ENCODE measurements around the gene NCBP3. TPM values are rescaled to one million over a fixed set of nuclear protein-coding genes. Genes with fewer than 3 reads are reported as not detected.

Gene NCBP3
- total and polyA plus RNA-seq, 2 donors (not counting 3 experiments of a cell fraction or from before 2014, with no cell fraction given): 18.2 to 51.1 TPM

DNA sequence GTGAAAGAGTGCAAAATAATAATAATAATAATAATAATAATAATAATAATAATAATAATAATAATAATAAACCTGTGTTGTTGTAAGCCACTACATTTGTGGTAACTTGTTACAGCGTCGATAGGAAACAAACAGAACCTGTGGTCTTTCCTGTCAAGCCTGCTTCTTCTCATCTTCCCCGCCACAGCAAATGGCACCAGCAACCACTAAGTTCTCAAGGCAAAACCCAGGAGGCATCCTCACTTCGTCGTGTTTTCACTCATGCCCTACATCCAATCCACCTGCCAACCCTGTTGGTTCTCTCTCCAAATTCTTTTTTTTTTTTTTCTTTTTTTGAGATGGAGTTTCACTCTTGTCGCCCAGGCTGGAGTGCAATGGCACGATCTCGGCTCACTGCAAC is 79.3 kb downstream of the NCBP3 start:
- peaks cover 2% of the 10 kb centered on the region for H3K4me1 ChIP-seq (ENCODE audit: control insufficient read depth, extremely low read depth, insufficient read depth, low read length)
- H3K36me3 ChIP-seq (ENCODE audit: control insufficient read depth in 2 of 2, extremely low read depth in 1 of 2, insufficient read depth in 2 of 2, low read length in 2 of 2): no peaks in the 10 kb centered on the region
- no peak for DNase-seq (ENCODE audit: low read depth, low spot score)
- no peaks in the 10 kb centered on the region for H4K20me1 ChIP-seq (replicated peaks; ENCODE audit: control insufficient read depth, extremely low read depth, insufficient read depth, low read length)
- no TSS peak for BruUV-seq (replicated peaks)
- TF ChIP-seq, protein P1, sequence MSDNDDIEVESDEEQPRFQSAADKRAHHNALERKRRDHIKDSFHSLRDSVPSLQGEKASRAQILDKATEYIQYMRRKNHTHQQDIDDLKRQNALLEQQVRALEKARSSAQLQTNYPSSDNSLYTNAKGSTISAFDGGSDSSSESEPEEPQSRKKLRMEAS (IDR thresholded peaks at IDR 0.05; ENCODE audit: insufficient read depth, insufficient read length): no peak
- TF ChIP-seq JUN (IDR thresholded peaks at IDR 0.05; ENCODE audit: borderline replicate concordance, insufficient read depth, insufficient read length, low read depth): no peak
- TF ChIP-seq FOS (IDR thresholded peaks at IDR 0.05; ENCODE audit: borderline replicate concordance, insufficient read depth, low read length): no peak
- no peak for TF ChIP-seq POLR2A (IDR thresholded peaks at IDR 0.05; ENCODE audit: low read depth, low read length)
- TF ChIP-seq, protein P2, sequence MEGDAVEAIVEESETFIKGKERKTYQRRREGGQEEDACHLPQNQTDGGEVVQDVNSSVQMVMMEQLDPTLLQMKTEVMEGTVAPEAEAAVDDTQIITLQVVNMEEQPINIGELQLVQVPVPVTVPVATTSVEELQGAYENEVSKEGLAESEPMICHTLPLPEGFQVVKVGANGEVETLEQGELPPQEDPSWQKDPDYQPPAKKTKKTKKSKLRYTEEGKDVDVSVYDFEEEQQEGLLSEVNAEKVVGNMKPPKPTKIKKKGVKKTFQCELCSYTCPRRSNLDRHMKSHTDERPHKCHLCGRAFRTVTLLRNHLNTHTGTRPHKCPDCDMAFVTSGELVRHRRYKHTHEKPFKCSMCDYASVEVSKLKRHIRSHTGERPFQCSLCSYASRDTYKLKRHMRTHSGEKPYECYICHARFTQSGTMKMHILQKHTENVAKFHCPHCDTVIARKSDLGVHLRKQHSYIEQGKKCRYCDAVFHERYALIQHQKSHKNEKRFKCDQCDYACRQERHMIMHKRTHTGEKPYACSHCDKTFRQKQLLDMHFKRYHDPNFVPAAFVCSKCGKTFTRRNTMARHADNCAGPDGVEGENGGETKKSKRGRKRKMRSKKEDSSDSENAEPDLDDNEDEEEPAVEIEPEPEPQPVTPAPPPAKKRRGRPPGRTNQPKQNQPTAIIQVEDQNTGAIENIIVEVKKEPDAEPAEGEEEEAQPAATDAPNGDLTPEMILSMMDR (IDR thresholded peaks at IDR 0.05; ENCODE audit: extremely low read depth in 1 of 2, insufficient read depth in 1 of 2, low read depth in 1 of 2, low read length in 2 of 2): no peak
- no peak for TF ChIP-seq EZH2 (IDR thresholded peaks at IDR 0.05; ENCODE audit: borderline replicate concordance, low read depth, low read length, severe bottlenecking)
- no peak for TF ChIP-seq MYC (IDR thresholded peaks at IDR 0.05; ENCODE audit: low read depth, low read length)
- TF ChIP-seq GATA2 (IDR thresholded peaks at IDR 0.05; ENCODE audit: insufficient read depth, insufficient read length, low read depth, low read length): no peak
- TF ChIP-seq POLR2AphosphoS5 (IDR thresholded peaks at IDR 0.05; ENCODE audit: insufficient read depth, low read depth, low read length): no peak
- dilution Hi-C loops (cut with MboI; ENCODE audit: extremely low pct_ligation_motif_present, low sequenced_read_pairs): no loop called here
- no peaks in the 10 kb centered on the region for H3K9me1 ChIP-seq (replicated peaks; ENCODE audit: control insufficient read depth, extremely low read depth, insufficient read depth, low read length)
- no peak overlapping the region for H3K4me2 ChIP-seq (ENCODE audit: insufficient read depth, low read length)
- FAIRE-seq: no peak
- intact Hi-C loops (cut with micrococcal nuclease): no loop called here
- no peak overlapping the region for H3K27ac ChIP-seq (ENCODE audit: insufficient read depth, low read depth, low read length)
- ChIA-PET POLR2A (no interaction called here), CTCF (interaction anchor here (1.4 kb wide), 1 partner anchor 29 kb away, joined by 4 read pairs; no protein-coding TSS in a partner anchor)
- no peaks in the 10 kb centered on the region for H3K79me2 ChIP-seq (ENCODE audit: control insufficient read depth, insufficient read depth, low read length)
- no peaks in the 10 kb centered on the region for H3K9me3 ChIP-seq (replicated peaks; ENCODE audit: control insufficient read depth, insufficient read depth, low read length)
- no peak overlapping the region for H2AFZ ChIP-seq (ENCODE audit: low read depth, low read length)
- no peak overlapping the region for H3K4me3 ChIP-seq (replicated peaks in 1 of 3; ENCODE audit: insufficient read depth in 1 of 3, low read depth in 1 of 3, low read length in 3 of 3)
- no peaks in the 10 kb centered on the region for H3K27me3 ChIP-seq (ENCODE audit: control insufficient read depth in 2 of 2, insufficient read depth in 2 of 2, low read length in 2 of 2)
- no peak overlapping the region for H3K9ac ChIP-seq (replicated peaks; ENCODE audit: extremely low read depth, insufficient read depth, low read length)

Data from endothelial cell of umbilical vein (primary cell).